Measurements from ENCODE around the gene SCAP.

The SCAP gene

GRCh38 chr3:47413751-47414150 lies 62.0 kb downstream of the SCAP start:
- DNase-seq (ENCODE audit: low read depth), result no peak

- DNase-seq (ENCODE audit: low read depth), result no peak
These were observed 62.8 kb downstream of the SCAP start for GRCh38 chr3:47412842-47413520.

- no peak for DNase-seq (ENCODE audit: low read depth)
These were observed 63.3 kb downstream of the SCAP start for GRCh38 chr3:47412453-47412756.

- DNase-seq (ENCODE audit: low read depth), result no peak
These were observed 63.9 kb downstream of the SCAP start for GRCh38 chr3:47411696-47412452.

- DNase-seq (ENCODE audit: low read depth), result no peak
These were observed 64.7 kb downstream of the SCAP start for GRCh38 chr3:47410801-47411646.

- DNase-seq (ENCODE audit: low read depth), result no peak
These were observed 65.4 kb downstream of the SCAP start for GRCh38 chr3:47410417-47410720.

DNA sequence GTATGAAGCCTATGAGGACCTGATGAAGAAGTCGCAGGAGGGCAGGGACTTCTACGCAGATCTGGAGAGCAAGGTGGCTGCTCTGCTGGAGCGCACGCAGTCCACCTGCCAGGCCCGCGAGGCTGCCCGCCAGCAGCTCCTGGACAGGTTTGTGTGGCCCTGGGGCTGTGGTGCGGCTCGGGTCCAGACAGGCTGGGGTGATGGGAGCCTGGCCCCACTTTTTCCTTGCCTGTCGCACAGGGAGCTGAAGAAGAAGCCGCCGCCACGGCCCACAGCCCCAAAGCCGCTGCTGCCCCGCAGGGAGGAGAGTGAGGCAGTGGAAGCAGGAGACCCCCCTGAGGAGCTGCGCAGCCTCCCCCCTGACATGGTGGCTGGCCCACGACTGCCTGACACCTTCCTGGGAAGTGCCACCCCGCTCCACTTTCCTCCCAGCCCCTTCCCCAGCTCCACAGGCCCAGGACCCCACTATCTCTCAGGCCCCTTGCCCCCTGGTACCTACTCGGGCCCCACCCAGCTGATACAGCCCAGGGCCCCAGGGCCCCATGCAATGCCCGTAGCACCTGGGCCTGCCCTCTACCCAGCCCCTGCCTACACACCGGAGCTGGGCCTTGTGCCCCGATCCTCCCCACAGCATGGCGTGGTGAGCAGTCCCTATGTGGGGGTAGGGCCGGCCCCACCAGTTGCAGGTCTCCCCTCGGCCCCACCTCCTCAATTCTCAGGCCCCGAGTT lies 65.9 kb downstream of the SCAP start:
- DNase-seq (ENCODE audit: low read depth), result no peak

DNA sequence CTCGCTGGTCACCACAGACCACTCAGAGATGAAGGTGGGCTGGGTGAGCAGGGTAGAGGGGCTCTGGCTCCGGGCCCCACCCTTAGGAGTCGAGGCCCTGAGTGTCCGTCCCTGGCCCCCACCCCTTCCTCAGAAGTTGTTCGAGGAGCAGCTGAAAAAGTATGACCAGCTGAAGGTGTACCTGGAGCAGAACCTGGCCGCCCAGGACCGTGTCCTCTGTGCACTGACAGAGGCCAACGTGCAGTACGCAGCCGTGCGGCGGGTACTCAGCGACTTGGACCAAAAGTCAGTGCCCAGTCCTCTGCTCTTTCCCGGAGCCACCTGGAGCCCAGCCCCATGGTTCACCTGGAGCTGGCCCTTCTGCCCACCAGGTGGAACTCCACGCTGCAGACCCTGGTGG lies 66.5 kb downstream of the SCAP start:
- no peak for DNase-seq (ENCODE audit: low read depth)

DNA sequence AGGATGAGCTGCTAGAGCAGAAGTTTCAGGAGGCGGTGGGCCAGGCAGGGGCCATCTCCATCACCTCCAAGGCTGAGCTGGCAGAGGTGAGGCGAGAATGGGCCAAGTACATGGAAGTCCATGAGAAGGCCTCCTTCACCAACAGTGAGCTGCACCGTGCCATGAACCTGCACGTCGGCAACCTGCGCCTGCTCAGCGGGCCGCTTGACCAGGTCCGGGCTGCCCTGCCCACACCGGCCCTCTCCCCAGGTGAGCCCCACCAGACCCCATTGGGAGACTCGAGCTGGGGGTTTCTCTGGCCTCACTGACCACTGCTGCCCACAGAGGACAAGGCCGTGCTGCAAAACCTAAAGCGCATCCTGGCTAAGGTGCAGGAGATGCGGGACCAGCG lies 66.9 kb downstream of the SCAP start:
- DNase-seq (ENCODE audit: low read depth), result no peak

GRCh38 chr3:47407896-47408838 lies 67.6 kb downstream of the SCAP start:
- DNase-seq (ENCODE audit: low read depth), result no peak

GRCh38 chr3:47407237-47407636 lies 68.5 kb downstream of the SCAP start:
- DNase-seq (ENCODE audit: low read depth), result no peak

DNA sequence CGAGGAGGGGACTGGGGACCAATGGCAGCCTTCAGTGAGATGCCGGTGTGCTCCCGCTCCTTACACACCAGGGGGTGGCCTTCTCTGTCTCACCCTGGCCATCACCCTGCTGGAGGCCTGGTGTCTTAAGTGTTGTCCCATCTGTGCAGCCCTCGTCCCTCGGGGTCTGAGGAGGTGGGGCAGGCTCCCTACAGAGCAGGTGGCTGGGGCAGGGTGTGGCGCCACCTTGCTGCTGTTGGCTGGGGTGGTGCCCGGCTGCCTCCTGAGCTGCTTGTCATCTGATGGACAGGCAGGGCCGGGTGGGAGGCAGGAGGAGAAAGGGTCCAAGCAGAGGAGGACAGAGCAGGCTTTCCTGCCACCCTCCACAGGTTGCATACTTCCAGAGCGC lies 69.0 kb downstream of the SCAP start:
- DNase-seq (ENCODE audit: low read depth), result no peak

GRCh38 chr3:47405820-47406761 lies 69.7 kb downstream of the SCAP start:
- no peak for DNase-seq (ENCODE audit: low read depth)

GRCh38 chr3:47404955-47405790 lies 70.6 kb downstream of the SCAP start:
- DNase-seq (ENCODE audit: low read depth), result peak; percentile 50

DNA sequence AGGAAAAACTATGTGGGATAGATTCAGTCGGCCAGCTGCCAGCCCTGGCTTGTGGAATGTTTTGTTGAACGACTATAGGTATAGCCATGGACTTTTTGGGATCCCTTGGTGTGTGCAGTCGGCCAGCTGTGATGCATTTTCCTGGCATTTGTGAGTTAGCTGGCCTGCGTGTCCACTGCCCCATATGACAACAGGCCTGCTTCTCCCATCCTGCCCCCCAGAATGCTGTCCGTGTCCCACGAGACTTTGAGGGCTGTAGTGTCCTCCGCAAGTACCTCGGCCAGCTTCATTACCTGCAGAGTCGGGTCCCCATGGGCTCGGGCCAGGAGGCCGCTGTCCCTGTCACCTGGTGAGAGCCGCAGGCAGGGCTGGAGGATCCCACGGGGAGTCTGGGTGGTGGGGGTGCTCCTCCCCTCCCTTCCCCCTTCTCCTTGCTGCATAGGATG lies 71.3 kb downstream of the SCAP start:
- no peak for DNase-seq (ENCODE audit: low read depth)

GRCh38 chr3:47399531-47400270 lies 76.0 kb downstream of the SCAP start:
- DNase-seq (ENCODE audit: low read depth), result peak; percentile 85

DNA sequence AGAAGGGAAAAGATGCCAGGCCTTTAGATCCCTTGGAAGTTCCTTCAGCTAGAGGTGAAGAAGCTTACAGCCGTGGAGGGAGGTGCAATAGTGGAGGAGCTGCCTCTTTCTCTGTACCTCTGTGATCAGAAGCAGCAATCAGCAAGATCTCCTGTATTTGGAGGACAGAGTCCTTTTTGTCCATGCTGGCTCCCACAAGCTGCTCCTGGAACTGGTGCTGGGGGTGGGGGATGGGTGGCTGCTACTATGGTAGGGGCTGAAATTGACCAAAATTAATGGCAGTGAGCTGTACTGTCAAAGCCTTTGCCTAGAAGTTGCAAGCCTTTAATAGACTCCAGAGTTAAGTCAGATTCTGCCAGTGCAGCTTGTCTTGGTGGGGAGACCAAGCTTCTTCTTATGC lies 76.7 kb downstream of the SCAP start:
- DNase-seq (ENCODE audit: low read depth), result no peak

- peak; percentile 44 for DNase-seq (ENCODE audit: low read depth)
These were observed 77.5 kb downstream of the SCAP start for GRCh38 chr3:47398228-47398627.

GRCh38 chr3:47394881-47395280 lies 80.9 kb downstream of the SCAP start:
- DNase-seq (ENCODE audit: low read depth), result no peak
